Mammary epithelial cell (primary cell): Measurements from ENCODE around the gene TET1.

Experiments used
- CTCF ChIP-seq, 2 donors: IDR thresholded peaks in 1 of 2; conservative IDR thresholded peaks in 1 of 2; 2 replicates each; pipeline ENCODE4 v1.5.1; 2011 to 2012; ENCODE audit warnings: inconsistent platforms in 2 of 2, low read length in 2 of 2, mild to moderate bottlenecking in 2 of 2, control low read depth in 1 of 2, low read depth in 1 of 2; ENCODE audit not compliant: insufficient read depth in 1 of 2; ENCODE audit errors: extremely low read depth in 1 of 2
- EZH2 ChIP-seq: IDR thresholded peaks from 2 replicates; pipeline ENCODE4 v1.6.1; 2012; ENCODE audit warnings: low read length, inconsistent platforms, borderline replicate concordance

GRCh38 chr10:68561865-68562649 lies 1.9 kb downstream of the TET1 start:
- no peak for TF ChIP-seq CTCF (conservative IDR thresholded peaks at IDR 0.05 in 1 of 2, IDR thresholded peaks at IDR 0.05 in 1 of 2; ENCODE audit: extremely low read depth in 1 of 2, insufficient read depth in 1 of 2, low read depth in 1 of 2, low read length in 2 of 2)
- TF ChIP-seq EZH2 = no peak
